HepG2 (cell line): ENCODE results near the gene HOXD1. TPM values are rescaled to one million over a fixed set of nuclear protein-coding genes. Genes with fewer than 3 reads are reported as not detected.

Experiments used
- ATAC-seq: fragments of 200-7000 bp; cut with Tn5 transposase; 3 replicates; pipeline ENCODE4 v1.9.1; 2020; ENCODE audit warnings: mild to moderate bottlenecking, moderate library complexity
- BruUV-seq: library from RNA; stranded (reverse); fragments of 400-500 nt; replicated peaks from 2 replicates; lab custom pipeline; 2021; lab: Mats Ljungman, UMichigan
- CTCF ChIA-PET: fragments of 300-600 bp; formaldehyde crosslinking; extraction: SDS; loops from one replicate; lab custom pipeline; 2021; ENCODE audit warnings: low total read pairs, inconsistent platforms, low intra/inter-chr PET ratio; lab: Yijun Ruan, JAX
- POLR2A ChIA-PET: fragments of 350-600 bp; sonication (Branson Sonifier 250); formaldehyde crosslinking; loops from one replicate; lab custom pipeline; 2020; ENCODE audit warnings: antibody characterized with exemption, inconsistent platforms; lab: Yijun Ruan, JAX
- DNase-seq: peaks from one replicate; pipeline ENCODE4 v3.0.0-alpha.2; 2015; ENCODE audit warnings: low spot score
- FAIRE-seq: peaks from 3 replicates; lab custom pipeline; 2011; peaks lifted over from hg19 to GRCh38; lab: Jason Lieb, UNC
- H2AFZ ChIP-seq: one replicate; pipeline ENCODE4 v1.6.1; 2011; ENCODE audit warnings: low read length, inconsistent platforms
- H3K27ac ChIP-seq: fragments of 300-600 bp; 3 replicates; pipeline ENCODE4 v1.8.0; 2011; ENCODE audit warnings: mixed run types, mild to moderate bottlenecking, mixed read lengths, low read length, inconsistent platforms; ENCODE audit not compliant: insufficient read depth; ENCODE audit errors: extremely low read length
- H3K27me3 ChIP-seq, 2 experiments: fragments of 200-600 bp in 1 of 2; 2 replicates in 1 of 2; 3 replicates in 1 of 2; pipeline versions ENCODE4 v1.6.0 to v1.8.0; 2011; ENCODE audit warnings: low read length in 2 of 2, mild to moderate bottlenecking in 2 of 2, moderate library complexity in 2 of 2, inconsistent platforms in 1 of 2; ENCODE audit not compliant: insufficient read depth in 2 of 2, control insufficient read depth in 1 of 2
- H3K36me3 ChIP-seq, 2 experiments: fragments of 200-600 bp in 1 of 2; replicated peaks in 1 of 2; 2 replicates in 1 of 2; 3 replicates in 1 of 2; pipeline versions ENCODE4 v1.5.1 to v1.8.0; 2011; ENCODE audit warnings: low read length in 2 of 2, inconsistent platforms in 1 of 2; ENCODE audit not compliant: insufficient read depth in 2 of 2, control insufficient read depth in 1 of 2
- H3K4me1 ChIP-seq: 2 replicates; pipeline ENCODE4 v1.5.1; 2012; ENCODE audit warnings: low read length, inconsistent platforms; ENCODE audit not compliant: insufficient read depth
- H3K4me2 ChIP-seq: 2 replicates; pipeline ENCODE4 v1.6.0; 2011; ENCODE audit warnings: low read depth, low read length, inconsistent platforms
- H3K4me3 ChIP-seq, 3 experiments: fragments of 200-600 bp in 1 of 3; sonication (generic), shearing (Covaris generic) in 1 of 3; replicated peaks in 1 of 3; 2 replicates each; pipeline ENCODE4 v1.5.1; 2011 to 2016; ENCODE audit warnings: low read length in 3 of 3, inconsistent platforms in 2 of 3, low read depth in 2 of 3, mild to moderate bottlenecking in 2 of 3, control low read depth in 1 of 3, mixed read lengths in 1 of 3; ENCODE audit not compliant: insufficient read depth in 1 of 3
- H3K79me2 ChIP-seq: one replicate; pipeline ENCODE4 v1.6.1; 2011; ENCODE audit warnings: low read length, inconsistent platforms; ENCODE audit not compliant: insufficient read depth
- H3K9ac ChIP-seq: 2 replicates; pipeline ENCODE4 v1.6.0; 2011; ENCODE audit warnings: mild to moderate bottlenecking, low read depth, low read length, inconsistent platforms; ENCODE audit not compliant: insufficient read depth
- H3K9me3 ChIP-seq: 2 replicates; pipeline ENCODE4 v1.5.1; 2012; ENCODE audit warnings: mild to moderate bottlenecking, low read length
- H4K20me1 ChIP-seq: 2 replicates; pipeline ENCODE4 v1.6.0; 2011; ENCODE audit warnings: inconsistent platforms, mild to moderate bottlenecking, low read length, moderate library complexity; ENCODE audit not compliant: insufficient read depth
- CAMTA2 ChIP-seq: sonication (generic); formaldehyde crosslinking; IDR thresholded peaks from 2 replicates; pipeline ENCODE4 v1.4.0; 2020; ENCODE audit warnings: mild to moderate bottlenecking, missing genetic modification reagents, borderline replicate concordance
- FOSL1 ChIP-seq: sonication (generic); formaldehyde crosslinking; IDR thresholded peaks from 2 replicates; pipeline ENCODE4 v1.9.0; 2021; ENCODE audit warnings: missing genetic modification reagents, borderline replicate concordance
- HIVEP1 ChIP-seq: sonication (generic); formaldehyde crosslinking; IDR thresholded peaks from 2 replicates; pipeline ENCODE4 v1.4.0; 2020; ENCODE audit warnings: mild to moderate bottlenecking, missing genetic modification reagents
- KAT7 ChIP-seq: IDR thresholded peaks from 2 replicates; pipeline ENCODE4 v1.6.1; 2018; ENCODE audit warnings: borderline replicate concordance, missing compliant biosample characterization
- KLF12 ChIP-seq: sonication (generic); formaldehyde crosslinking; IDR thresholded peaks from 2 replicates; pipeline ENCODE4 v1.4.0; 2020; ENCODE audit warnings: missing genetic modification reagents, borderline replicate concordance
- MIXL1 ChIP-seq: IDR thresholded peaks from 2 replicates; pipeline ENCODE4 v1.6.1; 2016
- NFATC3 ChIP-seq: sonication (generic); formaldehyde crosslinking; IDR thresholded peaks from 2 replicates; pipeline ENCODE4 v1.5.1; 2020; ENCODE audit warnings: mild to moderate bottlenecking, missing genetic modification reagents
- NFKBIZ ChIP-seq: IDR thresholded peaks from 2 replicates; pipeline ENCODE4 v1.6.1; 2018; ENCODE audit warnings: missing genetic modification reagents, missing compliant biosample characterization
- SMYD3 ChIP-seq: sonication (generic); formaldehyde crosslinking; IDR thresholded peaks from 2 replicates; pipeline ENCODE4 v1.8.1; 2023; ENCODE audit warnings: mild to moderate bottlenecking, missing genetic modification reagents
- SNAPC2 ChIP-seq: sonication (generic); formaldehyde crosslinking; IDR thresholded peaks from 2 replicates; pipeline ENCODE4 v1.8.1; 2022; ENCODE audit warnings: mild to moderate bottlenecking, missing genetic modification reagents
- THYN1 ChIP-seq: sonication (generic); formaldehyde crosslinking; IDR thresholded peaks from 2 replicates; pipeline ENCODE4 v1.8.1; 2023; ENCODE audit warnings: low read depth, mild to moderate bottlenecking, moderate library complexity, missing genetic modification reagents, borderline replicate concordance
- ZNF225 ChIP-seq: sonication (generic); formaldehyde crosslinking; IDR thresholded peaks from 2 replicates; pipeline ENCODE4 v1.4.0; 2020; ENCODE audit warnings: mild to moderate bottlenecking, missing genetic modification reagents
- ZNF326 ChIP-seq: sonication (generic); formaldehyde crosslinking; IDR thresholded peaks from 2 replicates; pipeline ENCODE4 v1.4.0; 2020; ENCODE audit warnings: missing genetic modification reagents, borderline replicate concordance
- ZNF496 ChIP-seq: sonication (generic); formaldehyde crosslinking; IDR thresholded peaks from 2 replicates; pipeline ENCODE4 v1.8.1; 2023; ENCODE audit warnings: mild to moderate bottlenecking, moderate library complexity, missing genetic modification reagents; ENCODE audit not compliant: insufficient replicate concordance
- ZNF570 ChIP-seq: sonication (generic); formaldehyde crosslinking; IDR thresholded peaks from 2 replicates; pipeline ENCODE4 v1.4.0; 2020; ENCODE audit warnings: mild to moderate bottlenecking, missing genetic modification reagents, borderline replicate concordance
- ZNF598 ChIP-seq: sonication (generic); formaldehyde crosslinking; IDR thresholded peaks from 2 replicates; pipeline ENCODE4 v1.5.1; 2020; ENCODE audit warnings: mild to moderate bottlenecking, missing genetic modification reagents, borderline replicate concordance
- ZNF747 ChIP-seq: sonication (generic); formaldehyde crosslinking; IDR thresholded peaks from 2 replicates; pipeline ENCODE4 v1.8.1; 2023; ENCODE audit warnings: missing genetic modification reagents, mild to moderate bottlenecking, borderline replicate concordance
- WGBS: methylation state at CpG from one replicate; pipeline ENCODE4 v1.1.6; 2017; ENCODE audit warnings: low lambda C conversion rate; 5-methylcytosine and 5-hydroxymethylcytosine counted together
- in situ Hi-C: cut with HindIII; loops from 2 replicates; pipeline ENCODE4 v1.10.0; 2017; ENCODE audit warnings: low pct_unique_long_range_greater_than_20kb; ENCODE audit not compliant: extremely low pct_ligation_motif_present
- intact Hi-C: fragments of 100-400 bp; cut with micrococcal nuclease; formaldehyde crosslinking; loops from one replicate; pipeline ENCODE4 v1.10.0; 2022; ENCODE audit not compliant: unreplicated experiment
- polyA plus RNA-seq, 8 experiments: library from polyadenylated mRNA; depleted of rRNA in 3 of 8; stranded (reverse) in 7 of 8; unstranded in 1 of 8; fragments of >200 nt; fragmentation: Illumina TruSeq in 4 of 8; extraction: Trizol in 4 of 8; gene quantifications; 2 replicates each; pipeline versions ENCODE4 v1.2.1 to v1.2.3, GENCODE V29; 2011 to 2016; ENCODE audit warnings: low read depth in 4 of 8, missing spikeins in 1 of 8, mixed read lengths in 1 of 8; ENCODE audit not compliant: insufficient read depth in 1 of 8
- total RNA-seq, 5 experiments: library from RNA; depleted of rRNA; stranded (reverse); fragments of >200 nt; fragmentation: Illumina TruSeq; extraction: Trizol; gene quantifications; 2 replicates each; pipeline ENCODE4 v1.2.3, GENCODE V29; 2016; ENCODE audit warnings: low read depth in 1 of 5
- TF ChIP-seq, protein P1 (sequence below): sonication (generic); formaldehyde crosslinking; IDR thresholded peaks from 2 replicates; pipeline ENCODE4 v1.8.0; 2022; ENCODE audit warnings: missing genetic modification reagents, mild to moderate bottlenecking, inconsistent platforms, borderline replicate concordance
- TF ChIP-seq, protein P2 (sequence below): IDR thresholded peaks from 2 replicates; pipeline ENCODE4 v1.6.1; 2016; ENCODE audit warnings: mild to moderate bottlenecking

The HOXD1 gene
- total and polyA plus RNA-seq, 2 of the 13 experiments (the other 11 are each of a cell fraction or from before 2014, with no cell fraction given), result 10.0 to 22.3 TPM

- intact Hi-C loops, result no loop called here
- ChIA-PET POLR2A (no interaction called here), CTCF (no interaction called here)
- Histone ChIP-seq H3K4me2 (no peak overlapping the region), H4K20me1 (no peaks in the 10 kb centered on the region), H3K36me3 (no peaks in the 10 kb centered on the region), H3K4me3 (no peak overlapping the region), H3K4me1 (peaks cover 43% of the 10 kb centered on the region), H3K9me3 (no peaks in the 10 kb centered on the region), H3K27me3 (peaks cover 0 to 30% of the 10 kb centered on the region in 2 experiments; a peak in 2 of 5 replicates), H3K27ac (no peak overlapping the region), H3K9ac (no peak overlapping the region), H2AFZ (no peak overlapping the region), H3K79me2 (no peaks in the 10 kb centered on the region)
- ATAC-seq (no peak), FAIRE-seq (no peak), DNase-seq (no peak)
- in situ Hi-C loops, result no loop called here
- 0% methylated on average over 1 of the region's 1 CpG for WGBS
- TF ChIP-seq THYN1 (no peak), CAMTA2 (CRISPR knock-in tag) (no peak), FOSL1 (CRISPR knock-in tag) (no peak), ZNF570 (CRISPR knock-in tag) (no peak), SNAPC2 (CRISPR knock-in tag) (no peak), HIVEP1 (CRISPR knock-in tag) (no peak), NFKBIZ (CRISPR knock-in tag) (no peak), KAT7 (no peak), KLF12 (no peak), NFATC3 (CRISPR knock-in tag) (no peak), SMYD3 (no peak), ZNF225 (CRISPR knock-in tag) (no peak), ZNF326 (CRISPR knock-in tag) (no peak), ZNF598 (no peak), ZNF747 (CRISPR knock-in tag) (no peak), MIXL1 (no peak), ZNF496 (CRISPR knock-in tag) (no peak)
- TF ChIP-seq, protein P1, sequence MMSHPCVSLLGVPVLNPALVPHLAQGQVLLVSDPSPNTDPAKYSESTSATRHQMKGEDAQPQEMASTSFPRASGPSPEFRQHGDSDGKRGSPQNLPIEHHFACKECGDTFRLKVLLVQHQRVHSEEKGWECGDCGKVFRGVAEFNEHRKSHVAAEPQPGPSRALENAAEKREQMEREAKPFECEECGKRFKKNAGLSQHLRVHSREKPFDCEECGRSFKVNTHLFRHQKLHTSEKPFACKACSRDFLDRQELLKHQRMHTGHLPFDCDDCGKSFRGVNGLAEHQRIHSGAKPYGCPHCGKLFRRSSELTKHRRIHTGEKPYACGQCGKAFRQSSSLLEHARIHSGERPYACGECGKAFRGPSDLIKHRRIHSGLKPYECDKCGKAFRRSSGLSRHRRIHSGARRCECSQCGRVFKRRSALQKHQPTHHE (CRISPR knock-in tag), result no peak
- TF ChIP-seq, protein P2, sequence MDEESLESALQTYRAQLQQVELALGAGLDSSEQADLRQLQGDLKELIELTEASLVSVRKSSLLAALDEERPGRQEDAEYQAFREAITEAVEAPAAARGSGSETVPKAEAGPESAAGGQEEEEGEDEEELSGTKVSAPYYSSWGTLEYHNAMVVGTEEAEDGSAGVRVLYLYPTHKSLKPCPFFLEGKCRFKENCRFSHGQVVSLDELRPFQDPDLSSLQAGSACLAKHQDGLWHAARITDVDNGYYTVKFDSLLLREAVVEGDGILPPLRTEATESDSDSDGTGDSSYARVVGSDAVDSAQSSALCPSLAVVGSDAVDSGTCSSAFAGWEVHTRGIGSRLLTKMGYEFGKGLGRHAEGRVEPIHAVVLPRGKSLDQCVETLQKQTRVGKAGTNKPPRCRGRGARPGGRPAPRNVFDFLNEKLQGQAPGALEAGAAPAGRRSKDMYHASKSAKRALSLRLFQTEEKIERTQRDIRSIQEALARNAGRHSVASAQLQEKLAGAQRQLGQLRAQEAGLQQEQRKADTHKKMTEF (CRISPR knock-in tag), result no peak
- BruUV-seq, result no TSS peak
These were observed 4.6 kb downstream of the HOXD1 start for GRCh38 chr2:176193048-176193447.
